HG02623 (cell line): ENCODE measurements around the gene DKK2.

Experiments used
- ATAC-seq: cut with Tn5 transposase; IDR thresholded peaks from one replicate; pipeline ENCODE4 v1.9.1; 2021; ENCODE audit warnings: moderate library complexity; ENCODE audit not compliant: unreplicated experiment

The DKK2 gene

GRCh38 chr4:107035819-107036583 lies at the start of gene DKK2:
Gene DKK2, minus strand, starts transcription at chr4:107036313. Its CDS starts 722 bp downstream, at chr4:107035591.
- no peak for ATAC-seq

- ATAC-seq = no peak
These were observed 41.1 kb upstream of the DKK2 start for GRCh38 chr4:107077192-107077591.

GRCh38 chr4:107072836-107073736 lies 37.0 kb upstream of the DKK2 start:
- no peak for ATAC-seq

GRCh38 chr4:107071108-107071507 lies 35.0 kb upstream of the DKK2 start:
- ATAC-seq = no peak

- no peak for ATAC-seq
These were observed 32.9 kb upstream of the DKK2 start for GRCh38 chr4:107069049-107069448.

- ATAC-seq = no peak
These were observed 32.0 kb upstream of the DKK2 start for GRCh38 chr4:107068116-107068515.

- ATAC-seq = no peak
These were observed 30.5 kb upstream of the DKK2 start for GRCh38 chr4:107066621-107067020.

GRCh38 chr4:107065201-107065600 lies 29.1 kb upstream of the DKK2 start:
- ATAC-seq = no peak

GRCh38 chr4:107060388-107060787 lies 24.3 kb upstream of the DKK2 start:
- no peak for ATAC-seq

- ATAC-seq = no peak
These were observed 22.7 kb upstream of the DKK2 start for GRCh38 chr4:107058828-107059227.

- ATAC-seq = no peak
These were observed 14.5 kb upstream of the DKK2 start for GRCh38 chr4:107050525-107051135.

GRCh38 chr4:107046261-107046660 lies 10.1 kb upstream of the DKK2 start:
- no peak for ATAC-seq

- ATAC-seq = no peak
These were observed 8.1 kb upstream of the DKK2 start for GRCh38 chr4:107044170-107044569.

GRCh38 chr4:107037199-107037584 lies 1.1 kb upstream of the DKK2 start:
- ATAC-seq = no peak

- ATAC-seq = no peak
These were observed 578 bp upstream of the DKK2 start for GRCh38 chr4:107036584-107037198.

- no peak for ATAC-seq
These were observed 906 bp downstream of the DKK2 start for GRCh38 chr4:107034996-107035818.

- no peak for ATAC-seq
These were observed 1.8 kb downstream of the DKK2 start for GRCh38 chr4:107034091-107034995.

GRCh38 chr4:107027379-107027778 lies 8.7 kb downstream of the DKK2 start:
- ATAC-seq = no peak

GRCh38 chr4:107018344-107018735 lies 17.8 kb downstream of the DKK2 start:
- ATAC-seq = no peak
